Trophoblast cell (in vitro differentiated cells and primary cell): ENCODE results near the gene CHI3L2.

Experiments used
- DNase-seq, 2 donors: peaks; one replicate each; pipeline ENCODE4 v3.0.0-alpha.2; 2016
- H2AFZ ChIP-seq: 2 replicates; pipeline ENCODE4 v1.6.1; 2013; ENCODE audit warnings: low read length, moderate library complexity, mild to moderate bottlenecking; ENCODE audit not compliant: insufficient read depth, poor library complexity
- H2AK5ac ChIP-seq: 2 replicates; pipeline ENCODE4 v1.6.1; 2013; ENCODE audit warnings: mild to moderate bottlenecking, low read length
- H2BK120ac ChIP-seq: 2 replicates; pipeline ENCODE4 v1.6.1; 2013; ENCODE audit warnings: low read length, mild to moderate bottlenecking, moderate library complexity; ENCODE audit not compliant: insufficient read depth, poor library complexity
- H2BK12ac ChIP-seq: 2 replicates; pipeline ENCODE4 v1.6.1; 2013; ENCODE audit warnings: mild to moderate bottlenecking, low read length, moderate library complexity
- H2BK5ac ChIP-seq: 2 replicates; pipeline ENCODE4 v1.6.1; 2013; ENCODE audit warnings: low read length, low read depth, moderate library complexity, mild to moderate bottlenecking; ENCODE audit not compliant: poor library complexity
- H3K14ac ChIP-seq: 2 replicates; pipeline ENCODE4 v1.6.1; 2013; ENCODE audit warnings: mild to moderate bottlenecking, low read length
- H3K18ac ChIP-seq: 2 replicates; pipeline ENCODE4 v1.6.1; 2013; ENCODE audit warnings: mild to moderate bottlenecking, low read length
- H3K23ac ChIP-seq: 2 replicates; pipeline ENCODE4 v1.6.1; 2013; ENCODE audit warnings: low read length
- H3K27ac ChIP-seq: 2 replicates; pipeline ENCODE4 v1.5.1; 2013; ENCODE audit warnings: low read depth, mild to moderate bottlenecking, inconsistent platforms, low read length, moderate library complexity
- H3K27me3 ChIP-seq: 2 replicates; pipeline ENCODE4 v1.6.1; 2013; ENCODE audit warnings: inconsistent platforms, mild to moderate bottlenecking, low read length, moderate library complexity; ENCODE audit not compliant: insufficient read depth
- H3K36me3 ChIP-seq, 2 experiments: 1 replicate in 1 of 2; 2 replicates in 1 of 2; pipeline ENCODE4 v1.6.1; 2013; ENCODE audit warnings: low read length in 2 of 2, mild to moderate bottlenecking in 2 of 2, moderate library complexity in 1 of 2; ENCODE audit not compliant: insufficient read depth in 2 of 2, control insufficient read depth in 1 of 2
- H3K4ac ChIP-seq: 2 replicates; pipeline ENCODE4 v1.6.1; 2013; ENCODE audit warnings: low read depth, mild to moderate bottlenecking, low read length, moderate library complexity
- H3K4me1 ChIP-seq, 2 experiments: 1 replicate in 1 of 2; 2 replicates in 1 of 2; pipeline ENCODE4 v1.6.1; 2013; ENCODE audit warnings: low read length in 2 of 2, mild to moderate bottlenecking in 2 of 2, moderate library complexity in 1 of 2; ENCODE audit not compliant: insufficient read depth in 2 of 2, control insufficient read depth in 1 of 2
- H3K4me2 ChIP-seq: 2 replicates; pipeline ENCODE4 v1.6.1; 2013; ENCODE audit warnings: inconsistent platforms, mild to moderate bottlenecking, low read length, moderate library complexity
- H3K4me3 ChIP-seq: 2 replicates; pipeline ENCODE4 v1.5.1; 2013; ENCODE audit warnings: mild to moderate bottlenecking, low read depth, low read length, inconsistent platforms
- H3K79me1 ChIP-seq: one replicate; pipeline ENCODE4 v1.6.1; 2013; ENCODE audit warnings: low read length
- H3K79me2 ChIP-seq: 2 replicates; pipeline ENCODE4 v1.6.1; 2013; ENCODE audit warnings: low read length, mild to moderate bottlenecking; ENCODE audit not compliant: control insufficient read depth, insufficient read depth, poor library complexity
- H3K9ac ChIP-seq: 2 replicates; pipeline ENCODE4 v1.6.1; 2013; ENCODE audit warnings: mild to moderate bottlenecking, low read length
- H3K9me3 ChIP-seq: 2 replicates; pipeline ENCODE4 v1.6.1; 2013; ENCODE audit warnings: low read depth, mild to moderate bottlenecking, control low read depth, inconsistent platforms, low read length; ENCODE audit not compliant: insufficient read depth
- H4K12ac ChIP-seq: 2 replicates; pipeline ENCODE4 v1.6.1; 2013; ENCODE audit warnings: low read depth, mild to moderate bottlenecking, low read length, moderate library complexity
- H4K8ac ChIP-seq: 2 replicates; pipeline ENCODE4 v1.6.1; 2013; ENCODE audit warnings: low read depth, mild to moderate bottlenecking, low read length, moderate library complexity
- H4K91ac ChIP-seq: one replicate; pipeline ENCODE4 v1.6.1; 2013; ENCODE audit warnings: low read depth, mild to moderate bottlenecking, low read length, moderate library complexity
- WGBS: extraction: QIAGEN DNeasy Blood & Tissue Kit; methylation state at CpG from one replicate; pipeline ENCODE4 v1.1.7; 2013; ENCODE audit warnings: missing lambda C conversion rate; ENCODE audit not compliant: insufficient read length, insufficient coverage; ENCODE audit errors: extremely low coverage; 5-methylcytosine and 5-hydroxymethylcytosine counted together

The CHI3L2 gene

DNA sequence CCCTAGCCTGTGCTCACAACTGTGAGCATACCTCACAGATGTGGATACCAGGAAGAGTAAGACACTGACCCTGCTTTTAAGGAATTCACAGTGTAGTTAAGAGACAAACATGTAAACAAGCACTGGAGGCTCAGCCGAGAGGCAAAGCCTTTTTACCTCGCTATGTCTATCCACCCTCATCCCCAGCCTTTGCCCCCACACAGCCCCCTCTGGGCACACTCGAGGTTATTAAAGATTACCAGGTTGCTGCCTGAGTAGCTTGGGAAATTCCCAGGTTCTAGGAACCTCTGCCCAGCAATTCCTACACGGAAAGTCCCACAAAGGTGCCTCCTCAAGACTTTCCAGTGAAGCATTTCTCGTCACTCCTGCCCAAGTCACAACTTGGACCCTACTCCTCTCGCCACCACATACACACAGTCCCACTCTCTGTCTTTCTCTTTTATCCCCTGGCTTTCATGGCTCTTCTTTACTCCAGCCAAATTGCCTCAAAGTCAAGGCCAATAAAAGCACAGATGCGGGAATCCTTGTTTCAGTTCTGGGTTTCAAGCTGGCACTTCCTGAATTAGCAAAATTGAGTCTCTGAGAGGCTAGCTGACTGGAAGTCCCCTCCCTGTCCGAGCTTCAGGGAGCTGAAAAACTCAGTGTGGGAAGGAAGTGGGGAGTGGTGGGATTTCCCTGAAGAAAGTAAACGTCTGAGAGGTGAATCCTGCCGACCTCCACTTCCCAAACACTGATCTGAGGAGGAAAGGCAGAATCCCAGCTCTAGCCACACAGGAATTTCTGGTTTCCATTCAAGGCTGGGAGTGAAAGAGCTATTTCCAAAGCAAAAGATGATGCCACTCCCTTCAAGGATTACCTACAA is 34.6 kb upstream of the CHI3L2 start:
- H4K12ac ChIP-seq: peak overlapping the region; percentile 40
- peak overlapping the region; percentile 68 for H3K14ac ChIP-seq
- peak overlapping the region; percentile 87 for H2BK12ac ChIP-seq
- H3K79me2 ChIP-seq: no peaks in the 10 kb centered on the region
- peak overlapping the region; percentile 80 for H2BK5ac ChIP-seq
- H3K4me1 ChIP-seq: peaks cover 16 to 30% of the 10 kb centered on the region in 2 experiments
- peak overlapping the region; percentile 1 for H3K4me2 ChIP-seq
- H2AK5ac ChIP-seq: peak overlapping the region; percentile 23
- peak overlapping the region; percentile 93 for H3K27ac ChIP-seq
- no peak overlapping the region for H3K4me3 ChIP-seq
- H2BK120ac ChIP-seq: peak overlapping the region; percentile 91
- H2AFZ ChIP-seq: peak overlapping the region; percentile 53
- WGBS: no CpG with 5 or more reads among the region's 10 CpGs
- H3K27me3 ChIP-seq: no peaks in the 10 kb centered on the region
- H3K36me3 ChIP-seq: peaks cover 0 to 6% of the 10 kb centered on the region in 2 experiments
- peaks cover 2% of the 10 kb centered on the region for H3K9me3 ChIP-seq
- peak overlapping the region; percentile 67 for H4K91ac ChIP-seq
- peak overlapping the region; percentile 70 for H4K8ac ChIP-seq
- no peak overlapping the region for H3K9ac ChIP-seq
- H3K23ac ChIP-seq: no peak overlapping the region
- peak overlapping the region; percentile 66 for H3K18ac ChIP-seq
- DNase-seq: peak; percentile 88 to 93
- H3K79me1 ChIP-seq: peaks cover 26% of the 10 kb centered on the region
- H3K4ac ChIP-seq: peak overlapping the region; percentile 6

DNA sequence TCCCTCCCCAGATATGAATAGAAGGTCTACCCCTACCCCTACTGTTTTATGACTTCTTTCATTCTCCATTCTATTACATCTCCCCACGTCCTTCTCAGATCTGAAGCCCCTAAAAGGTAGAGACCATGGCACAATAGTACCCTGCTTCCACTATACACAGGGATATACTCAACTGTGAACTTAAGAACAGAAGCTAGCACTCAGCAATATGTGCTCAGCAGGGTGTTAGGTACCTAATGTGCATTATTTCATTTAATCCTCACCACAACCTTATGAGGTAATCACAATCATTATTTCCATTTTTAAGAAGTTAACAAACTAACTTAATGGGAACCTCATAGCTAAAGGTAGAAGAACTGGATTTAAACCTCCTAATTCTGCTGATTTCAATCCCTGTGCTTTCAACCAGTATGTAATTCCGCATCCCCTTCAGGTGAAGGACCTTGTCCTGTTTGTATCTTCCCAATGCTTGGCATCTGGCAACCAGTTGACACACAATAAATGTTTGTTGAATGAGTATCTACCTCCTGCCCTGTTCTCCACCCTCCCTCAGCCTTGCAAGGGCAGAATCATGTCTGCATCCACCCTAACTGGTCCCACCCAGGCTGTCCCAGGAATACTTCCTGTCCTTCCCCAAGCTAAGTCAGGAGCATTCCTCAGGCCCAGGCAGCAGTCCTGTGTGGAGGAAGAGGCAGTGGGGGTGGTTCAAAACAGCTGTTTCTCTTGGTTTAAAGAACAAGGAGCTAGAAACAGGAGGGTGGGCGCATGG is 33.6 kb upstream of the CHI3L2 start:
- Histone ChIP-seq H3K9me3 (no peaks in the 10 kb centered on the region), H3K27ac (peak overlapping the region; percentile 93), H3K4ac (no peak overlapping the region), H4K12ac (no peak overlapping the region), H3K79me1 (peaks cover 26% of the 10 kb centered on the region), H3K23ac (no peak overlapping the region), H3K4me1 (peaks cover 16 to 31% of the 10 kb centered on the region in 2 experiments), H3K18ac (no peak overlapping the region), H3K4me2 (no peak overlapping the region), H3K79me2 (no peaks in the 10 kb centered on the region), H2AFZ (no peak overlapping the region), H3K36me3 (no peaks in the 10 kb centered on the region), H2BK120ac (peak overlapping the region; percentile 91), H3K27me3 (no peaks in the 10 kb centered on the region), H3K4me3 (no peak overlapping the region), H2AK5ac (no peak overlapping the region), H2BK5ac (no peak overlapping the region), H3K14ac (peak overlapping the region; percentile 27), H4K8ac (no peak overlapping the region), H2BK12ac (peak overlapping the region; percentile 9), H4K91ac (peak overlapping the region; percentile 58), H3K9ac (no peak overlapping the region)
- no CpG with 5 or more reads among the region's 3 CpGs for WGBS
- DNase-seq: peak; percentile 62 to 75

DNA sequence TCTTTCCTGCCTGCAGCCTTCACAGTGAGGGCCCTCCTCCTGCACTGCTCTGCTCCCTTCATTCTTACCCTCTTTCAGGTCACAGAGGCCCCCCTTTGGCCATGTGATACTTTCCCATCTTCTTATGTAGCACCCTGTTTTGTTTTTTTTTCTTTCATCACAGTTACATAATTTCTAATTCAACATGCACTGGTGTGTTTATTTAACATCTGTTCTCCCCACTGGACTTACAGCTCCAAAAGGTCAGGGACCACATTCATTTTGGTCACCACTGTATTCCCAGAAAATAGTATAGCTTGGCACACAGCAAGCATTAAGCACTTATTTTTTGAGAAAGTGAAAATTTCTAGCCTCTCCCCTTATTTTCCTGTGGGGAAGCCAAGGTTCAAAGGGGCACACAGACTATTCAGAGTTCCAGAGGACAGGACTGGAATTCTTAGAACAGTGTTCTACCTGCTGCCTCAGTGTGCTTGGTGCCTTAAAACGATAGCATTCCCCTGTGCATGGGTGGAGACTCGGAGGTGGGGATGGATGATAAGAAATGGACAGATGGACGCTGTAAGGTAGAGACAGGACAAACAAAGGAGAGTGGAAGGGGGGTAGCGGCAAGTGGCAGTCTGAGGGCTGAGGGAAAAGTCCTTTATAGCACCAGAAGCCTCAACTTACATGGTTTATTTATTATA is 32.4 kb upstream of the CHI3L2 start:
- H2AFZ ChIP-seq: no peak overlapping the region
- no CpG with 5 or more reads among the region's 4 CpGs for WGBS
- no peak overlapping the region for H2BK120ac ChIP-seq
- no peak overlapping the region for H3K4me3 ChIP-seq
- H4K91ac ChIP-seq: peak overlapping the region; percentile 58
- H3K23ac ChIP-seq: no peak overlapping the region
- no peak overlapping the region for H2BK5ac ChIP-seq
- peaks cover 19 to 32% of the 10 kb centered on the region in 2 experiments for H3K4me1 ChIP-seq
- no peak overlapping the region for H2AK5ac ChIP-seq
- H3K9me3 ChIP-seq: no peaks in the 10 kb centered on the region
- DNase-seq: no peak
- no peaks in the 10 kb centered on the region for H3K79me2 ChIP-seq
- H4K8ac ChIP-seq: no peak overlapping the region
- H3K18ac ChIP-seq: no peak overlapping the region
- peaks cover 34% of the 10 kb centered on the region for H3K79me1 ChIP-seq
- no peak overlapping the region for H3K14ac ChIP-seq
- no peak overlapping the region for H2BK12ac ChIP-seq
- no peaks in the 10 kb centered on the region for H3K36me3 ChIP-seq
- no peaks in the 10 kb centered on the region for H3K27me3 ChIP-seq
- no peak overlapping the region for H4K12ac ChIP-seq
- no peak overlapping the region for H3K4me2 ChIP-seq
- H3K27ac ChIP-seq: no peak overlapping the region
- H3K4ac ChIP-seq: no peak overlapping the region
- no peak overlapping the region for H3K9ac ChIP-seq

DNA sequence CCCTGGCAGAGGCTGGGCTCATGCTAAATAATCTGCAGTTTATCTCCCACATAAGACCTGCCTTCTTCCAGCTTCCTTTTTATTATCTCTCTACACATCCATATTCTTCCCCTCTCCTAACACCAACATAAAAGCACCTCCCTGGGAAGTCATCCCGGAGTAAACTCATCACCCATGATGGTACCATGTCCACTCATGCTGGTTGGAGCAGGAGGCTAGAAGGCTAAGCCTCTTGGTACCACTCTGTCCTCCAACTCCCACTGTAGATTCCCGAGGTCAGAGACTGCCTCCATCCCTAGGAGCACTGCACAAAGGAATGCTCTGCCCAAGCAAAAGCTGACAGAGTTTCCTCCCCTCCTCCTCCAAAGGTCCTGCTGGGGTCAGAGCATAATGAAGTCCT is 31.3 kb upstream of the CHI3L2 start:
- H3K9me3 ChIP-seq: no peaks in the 10 kb centered on the region
- H3K36me3 ChIP-seq: no peaks in the 10 kb centered on the region
- H3K79me2 ChIP-seq: no peaks in the 10 kb centered on the region
- no peak overlapping the region for H2BK5ac ChIP-seq
- no peak overlapping the region for H2AK5ac ChIP-seq
- H4K12ac ChIP-seq: no peak overlapping the region
- H2BK120ac ChIP-seq: no peak overlapping the region
- H3K4me2 ChIP-seq: no peak overlapping the region
- H3K4me1 ChIP-seq: peaks cover 19 to 34% of the 10 kb centered on the region in 2 experiments
- H3K27me3 ChIP-seq: no peaks in the 10 kb centered on the region
- H3K27ac ChIP-seq: no peak overlapping the region
- no peak overlapping the region for H3K9ac ChIP-seq
- H3K14ac ChIP-seq: no peak overlapping the region
- H4K8ac ChIP-seq: no peak overlapping the region
- no peak overlapping the region for H3K18ac ChIP-seq
- peaks cover 37% of the 10 kb centered on the region for H3K79me1 ChIP-seq
- no peak overlapping the region for H3K4me3 ChIP-seq
- no peak overlapping the region for H2AFZ ChIP-seq
- WGBS: no CpG with 5 or more reads among the region's 2 CpGs
- H4K91ac ChIP-seq: peak overlapping the region; percentile 13
- no peak overlapping the region for H3K23ac ChIP-seq
- no peak overlapping the region for H2BK12ac ChIP-seq
- no peak for DNase-seq
- no peak overlapping the region for H3K4ac ChIP-seq
